Epithelial cell of esophagus (primary cell): Measurements from ENCODE around the gene LGALS9.
"Not testable (repeated sequence)": the region's sequence is repeated elsewhere in the genome, so short reads cannot be mapped to it uniquely, and the experiment has no call there.

Source experiments
- DNase-seq: peaks from one replicate; pipeline ENCODE4 v3.0.0; 2010; ENCODE audit warnings: low read depth
- H3K4me3 ChIP-seq: 2 replicates; pipeline ENCODE4 v1.5.1; 2011; ENCODE audit warnings: mild to moderate bottlenecking, low read length, control low read depth
- CTCF ChIP-seq: IDR thresholded peaks from 2 replicates; pipeline ENCODE4 v1.5.1; 2011; ENCODE audit warnings: low read depth, mild to moderate bottlenecking, low read length, control low read depth, inconsistent platforms; ENCODE audit not compliant: insufficient read depth; ENCODE audit errors: missing control alignments

The LGALS9 gene

GRCh38 chr17:27646232-27646631, 15.2 kb downstream of the LGALS9 start:
- no peak overlapping the region for H3K4me3 ChIP-seq
- no peak for TF ChIP-seq CTCF
- no peak for DNase-seq

- peak; percentile 2 for TF ChIP-seq CTCF
- no peak for DNase-seq
- H3K4me3 ChIP-seq: no peak overlapping the region
These were observed 16.8 kb downstream of the LGALS9 start for GRCh38 chr17:27647765-27648164.

GRCh38 chr17:27649111-27649571, 18.2 kb downstream of the LGALS9 start:
- DNase-seq, H3K4me3 ChIP-seq: not testable (repeated sequence)

GRCh38 chr17:27649929-27650328, 18.9 kb downstream of the LGALS9 start:
- no peak overlapping the region for H3K4me3 ChIP-seq
- TF ChIP-seq CTCF: no peak
- DNase-seq: peak; percentile 7

- H3K4me3 ChIP-seq: no peak overlapping the region
- DNase-seq: no peak
- no peak for TF ChIP-seq CTCF
These were observed 19.8 kb downstream of the LGALS9 start for GRCh38 chr17:27650836-27651235.

- peak; percentile 71 for TF ChIP-seq CTCF
- peak; percentile 41 for DNase-seq
- no peak overlapping the region for H3K4me3 ChIP-seq
These were observed 20.7 kb downstream of the LGALS9 start for GRCh38 chr17:27651411-27652345.

GRCh38 chr17:27653449-27653971, 22.5 kb downstream of the LGALS9 start:
- not testable (repeated sequence) for H3K4me3 ChIP-seq, DNase-seq

- H3K4me3 ChIP-seq: no peak overlapping the region
- no peak for TF ChIP-seq CTCF
- no peak for DNase-seq
These were observed 23.1 kb downstream of the LGALS9 start for GRCh38 chr17:27654136-27654535.
